ENCODE results near the gene CORO2B. TPM values are rescaled to one million over a fixed set of nuclear protein-coding genes. Genes with fewer than 3 reads are reported as not detected.
A peak's percentile ranks its signal among the peaks of the same experiment; 100 is the strongest.
"Not testable (repeated sequence)": the region's sequence is repeated elsewhere in the genome, so short reads cannot be mapped to it uniquely, and the experiment has no call there.

The CORO2B gene
- total RNA-seq, 1 experiment from 2014 or later, result 0.43 TPM

DNA sequence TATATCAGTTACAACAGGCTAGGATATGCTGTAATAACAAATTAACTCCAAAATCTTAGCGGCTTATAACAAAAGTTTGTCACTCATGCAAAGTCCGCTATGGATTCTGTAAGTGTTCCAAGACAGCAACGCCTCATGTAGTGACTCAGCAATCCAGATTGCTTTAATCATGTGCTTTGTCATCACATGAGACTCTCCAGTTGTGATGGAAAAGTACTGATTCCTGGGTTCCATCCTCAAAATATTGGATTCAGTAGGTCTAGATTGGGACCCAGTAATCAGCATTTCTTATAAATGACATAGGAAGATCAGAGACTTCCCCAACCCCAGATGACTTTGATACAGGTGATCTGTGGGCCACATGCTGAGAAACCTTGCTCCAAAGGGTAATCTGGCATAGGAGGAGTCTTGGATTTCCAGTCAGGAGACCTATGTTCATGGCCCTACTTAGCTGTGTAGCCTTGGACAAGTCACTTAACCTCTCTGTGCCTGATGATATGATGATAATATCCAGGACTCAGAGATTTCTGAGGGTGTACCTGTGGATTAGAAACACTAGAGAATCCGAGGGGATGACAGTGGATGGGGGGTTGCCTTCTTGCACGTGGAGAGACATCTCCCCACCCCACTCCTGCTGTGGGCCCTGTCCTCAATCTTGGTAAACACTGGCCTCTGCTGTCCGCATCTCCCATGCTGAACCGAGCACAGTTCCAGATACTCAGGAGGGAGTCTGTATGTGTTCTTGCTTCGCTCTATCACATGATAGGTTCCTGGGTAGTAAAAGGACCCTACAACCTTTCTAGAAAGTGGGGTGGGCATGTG lies 65.5 kb downstream of the CORO2B start:
- DNase-seq (ENCODE audit: low spot score), result peak; percentile 53

DNA sequence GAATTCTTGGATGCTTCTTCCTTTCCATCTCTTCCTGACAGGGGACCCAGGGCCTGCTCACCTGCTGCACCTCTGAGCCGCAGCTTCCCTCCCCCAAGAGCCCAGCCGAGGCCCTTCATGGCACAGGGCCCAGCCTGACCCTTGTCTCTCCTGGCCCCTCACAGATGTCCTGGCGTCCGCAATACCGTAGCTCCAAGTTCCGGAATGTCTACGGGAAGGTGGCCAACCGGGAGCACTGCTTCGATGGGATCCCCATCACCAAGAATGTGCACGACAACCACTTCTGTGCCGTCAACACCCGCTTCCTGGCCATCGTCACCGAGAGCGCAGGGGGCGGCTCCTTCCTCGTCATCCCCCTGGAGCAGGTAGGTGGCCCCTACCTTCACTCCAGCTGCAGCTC lies 66.2 kb downstream of the CORO2B start:
- no peak for DNase-seq (ENCODE audit: low spot score)

DNA sequence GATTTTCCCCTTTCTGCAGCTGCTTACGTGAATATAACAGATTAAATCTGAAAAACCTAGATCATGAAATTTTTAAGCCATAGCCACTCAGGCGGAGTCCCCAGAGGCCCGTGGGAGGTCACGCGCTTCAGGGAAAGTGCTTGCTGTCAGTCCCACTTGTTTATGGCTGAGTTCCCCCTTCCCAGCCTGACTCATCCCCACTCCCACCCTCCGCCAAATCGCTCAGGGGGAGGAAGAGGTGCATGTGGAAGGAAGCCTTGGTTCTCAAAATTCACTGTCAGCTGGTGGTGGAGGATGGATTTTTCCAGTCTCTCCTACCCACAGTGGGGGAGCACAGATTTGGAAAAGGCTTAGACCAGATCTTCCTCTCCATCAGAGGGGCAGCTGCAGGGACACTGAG lies 67.4 kb downstream of the CORO2B start:
- no peak for DNase-seq (ENCODE audit: low spot score)

DNA sequence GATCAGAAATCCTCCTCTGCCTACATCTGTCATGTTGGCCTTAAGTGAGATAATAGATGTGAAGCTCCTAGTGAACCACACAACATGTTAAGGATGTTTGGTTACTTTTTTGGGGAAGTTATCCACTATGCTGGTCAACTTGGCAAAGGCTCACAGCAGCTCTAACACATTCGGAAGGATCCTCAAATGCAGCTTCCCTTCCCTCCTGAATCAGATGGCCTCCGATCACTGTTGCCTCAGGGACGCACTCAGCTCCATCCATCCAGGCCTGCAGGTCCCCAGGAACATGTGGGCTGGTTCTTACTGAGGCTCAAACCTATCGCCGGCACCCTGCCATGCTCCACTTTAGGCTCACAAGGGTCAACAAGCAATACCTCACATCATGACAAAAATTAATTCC lies 67.9 kb downstream of the CORO2B start:
- no peak for DNase-seq (ENCODE audit: low spot score)

DNA sequence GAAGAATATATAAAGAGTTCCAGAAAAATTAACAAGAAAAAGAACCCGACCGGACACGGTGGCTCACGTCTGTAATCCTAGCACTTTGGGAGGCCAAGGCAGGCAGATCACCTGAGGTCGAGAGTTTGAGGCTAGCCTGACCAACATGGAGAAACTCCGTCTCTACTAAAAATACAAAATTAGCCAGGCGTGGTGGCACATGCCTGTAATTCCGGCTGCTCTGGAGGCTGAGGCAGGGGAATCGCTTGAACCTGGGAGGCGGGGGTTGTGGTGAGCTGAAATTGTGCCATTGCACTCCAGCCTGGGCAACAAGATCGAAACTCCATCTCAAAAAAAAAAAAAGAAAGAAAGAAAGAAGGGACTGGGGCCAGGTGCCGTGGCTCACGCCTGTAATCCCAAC lies 68.6 kb downstream of the CORO2B start:
- DNase-seq (ENCODE audit: low spot score), result not testable (repeated sequence)

DNA sequence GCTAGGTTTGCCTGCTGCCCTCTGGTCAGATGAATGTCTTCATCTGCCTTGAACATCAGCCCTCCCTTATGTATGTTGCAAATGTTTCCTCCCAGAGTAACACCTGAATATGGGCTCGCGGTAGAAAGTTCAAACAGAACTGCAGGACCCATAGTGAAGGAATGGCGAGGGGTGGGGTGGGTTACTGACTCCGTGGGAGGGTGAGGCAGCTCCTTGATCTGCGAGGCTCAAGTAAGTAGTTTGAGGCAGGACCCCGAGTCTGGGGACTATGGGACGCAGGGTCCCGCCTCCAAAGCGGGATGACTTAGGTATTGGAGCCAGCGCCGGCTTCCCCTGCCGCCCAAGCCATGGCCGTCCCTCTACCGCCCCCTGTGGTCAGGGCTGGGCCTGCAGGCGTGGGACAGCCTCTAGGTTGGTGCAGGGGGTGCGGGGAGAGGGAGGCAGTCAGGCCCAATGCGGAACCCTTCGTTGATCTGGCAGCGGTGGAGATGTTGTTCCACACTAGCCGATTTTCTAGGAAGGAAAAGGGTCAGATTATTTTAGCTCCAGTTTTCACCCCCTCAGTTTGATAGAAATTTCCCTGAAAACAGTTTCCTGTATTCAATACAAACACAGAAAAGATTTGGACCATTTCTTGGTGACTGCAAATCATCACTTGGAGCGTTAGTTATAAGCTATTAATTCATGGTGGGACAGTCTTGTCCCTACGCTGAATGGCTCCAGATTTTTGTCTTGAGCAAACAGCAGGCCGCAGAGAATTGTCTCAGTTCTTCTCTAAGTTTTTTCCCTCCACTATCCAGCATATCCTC lies 72.3 kb downstream of the CORO2B start:
- no peak for DNase-seq (ENCODE audit: low spot score)

DNA sequence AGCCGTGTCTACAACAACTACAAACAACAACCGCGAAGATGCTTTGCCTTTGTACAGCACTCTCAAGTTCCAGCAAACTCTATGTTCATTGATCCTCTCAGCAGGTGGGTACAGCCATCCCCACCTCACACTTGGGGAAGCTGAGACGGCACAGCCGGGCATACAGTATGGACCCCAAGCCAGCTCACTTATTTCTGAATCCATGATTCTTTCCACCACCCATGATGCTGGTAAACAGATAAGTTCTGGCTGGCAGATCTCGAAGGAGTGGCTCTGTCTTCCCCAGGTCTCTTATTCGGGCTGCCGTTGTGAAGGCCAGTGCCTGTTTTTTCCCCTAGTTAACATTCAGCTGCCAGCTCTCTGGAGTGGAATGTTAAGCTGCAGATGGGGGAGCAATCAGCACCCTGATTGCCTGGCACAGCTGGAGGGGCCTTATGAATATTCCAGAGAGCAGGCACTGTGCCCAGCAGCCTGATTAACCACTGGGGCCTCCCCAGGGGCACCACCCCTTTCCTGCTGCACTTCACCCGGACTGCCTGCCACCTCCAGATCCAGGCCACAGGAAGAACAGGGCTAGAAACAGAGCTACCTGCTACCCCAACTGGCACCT lies 73.2 kb downstream of the CORO2B start:
- peak; percentile 57 for DNase-seq (ENCODE audit: low spot score)

DNA sequence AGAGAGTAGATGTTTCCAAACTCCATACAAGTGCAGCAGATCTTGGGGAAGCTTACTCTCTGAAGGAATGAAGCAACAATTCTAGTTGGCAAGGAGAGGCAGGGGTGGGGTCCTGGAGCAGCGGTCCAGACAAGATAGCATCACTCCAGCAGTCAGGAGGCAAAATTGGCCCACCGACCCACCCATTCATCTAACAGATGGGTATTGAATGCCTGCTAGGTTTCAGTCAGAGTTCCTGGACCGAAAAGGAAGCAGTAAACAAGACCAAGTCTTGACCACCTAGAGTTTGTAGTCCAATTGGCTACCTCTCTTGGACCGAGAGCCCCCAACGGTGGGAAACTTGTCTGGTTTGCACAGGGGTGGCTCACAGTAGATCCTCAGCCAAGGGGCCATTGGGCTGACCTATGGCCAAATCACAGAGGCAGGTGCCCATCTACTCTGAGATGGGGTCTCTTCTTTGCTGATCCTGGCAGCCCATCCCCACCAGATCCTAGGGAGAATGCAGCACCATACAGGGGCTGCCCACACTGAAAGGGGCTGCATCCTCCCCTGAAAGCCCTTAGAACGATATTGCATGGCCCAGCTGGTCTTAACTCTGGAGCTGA lies 74.3 kb downstream of the CORO2B start:
- DNase-seq (ENCODE audit: low spot score), result no peak

DNA sequence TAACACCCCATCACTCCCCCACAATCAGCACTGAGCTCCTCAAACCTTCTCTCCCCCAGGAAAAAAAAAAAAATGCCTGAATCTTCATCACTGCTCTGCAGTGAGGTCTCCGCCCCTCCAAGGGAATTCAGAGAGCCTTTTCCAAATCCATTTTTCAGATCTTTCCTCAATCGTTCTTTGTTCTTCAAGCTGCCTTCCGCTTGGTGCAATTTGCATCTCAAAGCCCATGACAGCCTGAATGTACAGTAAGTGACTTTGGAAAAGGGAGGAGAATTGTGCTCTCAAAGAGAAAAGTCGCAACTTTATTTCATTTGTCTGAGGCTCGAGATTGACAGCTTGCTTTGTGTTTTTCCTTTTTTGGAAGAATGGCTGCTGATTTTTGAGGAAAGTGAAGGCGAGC lies 75.0 kb downstream of the CORO2B start:
- no peak for DNase-seq (ENCODE audit: low spot score)

DNA sequence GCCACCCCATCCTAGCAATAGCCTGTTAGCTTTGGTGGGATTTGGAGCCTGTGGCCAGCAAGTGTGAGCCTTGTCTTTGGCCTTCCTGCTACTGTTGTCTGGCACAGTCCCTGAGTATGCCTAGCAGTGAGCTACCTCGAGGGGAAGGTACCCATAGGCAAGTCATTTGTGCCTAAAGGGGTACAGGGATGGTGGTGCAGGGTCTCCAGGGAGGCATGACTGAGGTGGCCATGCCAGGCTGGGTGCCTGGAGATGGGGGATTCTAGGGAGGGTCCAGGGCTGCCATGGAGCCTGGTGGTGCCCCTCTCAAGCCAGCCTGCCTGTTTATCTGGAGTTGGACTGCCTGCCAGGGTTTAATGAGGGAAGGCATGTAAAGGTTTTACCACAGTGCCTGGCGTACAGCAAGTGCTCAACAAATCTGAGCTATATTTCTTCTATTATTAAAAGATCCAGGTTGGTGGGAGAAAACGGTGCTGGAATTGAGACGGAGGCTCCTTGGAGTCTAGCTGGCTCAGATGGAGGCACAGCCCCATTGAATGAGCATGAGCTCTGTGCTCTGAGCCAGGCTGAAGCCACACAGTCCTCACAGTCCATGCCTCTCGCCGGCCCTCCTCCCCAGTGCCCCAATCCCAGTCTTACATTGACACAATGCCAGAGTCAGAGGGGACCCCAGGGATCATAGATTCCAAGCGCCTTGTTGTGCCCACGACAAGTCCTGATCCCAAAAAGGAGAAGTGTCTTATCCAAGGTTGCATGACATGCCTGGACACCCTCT lies 76.2 kb downstream of the CORO2B start:
- DNase-seq (ENCODE audit: low spot score), result no peak

DNA sequence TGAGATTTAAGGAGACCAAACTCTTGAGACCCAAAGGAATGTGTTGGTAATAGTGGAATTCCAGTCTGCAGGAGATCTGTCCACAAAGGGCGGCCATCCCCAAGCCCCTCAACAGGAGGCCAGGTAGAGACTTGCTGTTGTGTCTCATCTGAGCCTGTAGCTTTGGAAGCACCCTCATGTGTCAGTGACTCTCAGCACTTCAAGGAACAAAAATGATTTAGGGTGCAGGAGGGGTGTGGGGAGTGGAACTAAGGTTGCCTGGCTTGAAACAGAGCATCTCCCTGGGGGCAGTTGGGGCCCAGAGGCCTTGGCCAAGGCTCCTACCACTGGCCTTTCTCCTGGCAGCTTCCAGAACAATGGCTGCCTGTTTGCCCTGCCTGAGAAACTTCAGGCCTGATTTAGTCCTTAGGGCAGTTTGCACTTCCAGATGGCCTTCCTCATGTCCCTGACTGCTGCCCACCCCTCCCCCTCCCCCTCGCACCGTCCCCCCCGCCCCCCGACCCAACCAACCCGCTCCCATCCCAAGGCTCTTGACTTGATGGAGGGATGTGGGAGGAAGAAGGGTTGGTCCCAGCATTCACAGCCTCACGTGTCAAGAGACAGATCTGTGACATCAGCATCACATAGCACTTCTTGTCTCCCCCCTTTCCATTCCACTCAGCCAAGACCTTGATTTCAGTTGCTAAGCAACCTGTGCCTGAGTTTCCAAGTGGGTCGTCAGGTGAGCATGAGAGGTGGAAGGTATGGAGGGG lies 77.1 kb downstream of the CORO2B start:
- DNase-seq (ENCODE audit: low spot score), result no peak

DNA sequence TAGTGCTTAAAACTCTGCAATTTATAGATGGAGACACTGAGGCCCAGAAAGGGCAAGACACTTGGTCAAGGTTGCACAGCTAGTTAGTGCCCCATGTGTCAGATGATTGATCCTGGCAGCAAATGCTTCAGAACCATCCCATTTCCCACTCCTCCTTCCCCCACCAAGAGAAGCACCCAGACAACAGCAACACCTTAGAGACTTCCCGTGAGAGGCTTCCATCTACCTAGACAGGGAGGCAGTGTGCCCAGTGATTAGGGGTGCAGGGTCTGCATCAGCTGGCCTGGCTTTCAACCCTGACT lies 77.6 kb downstream of the CORO2B start:
- DNase-seq (ENCODE audit: low spot score), result no peak

DNA sequence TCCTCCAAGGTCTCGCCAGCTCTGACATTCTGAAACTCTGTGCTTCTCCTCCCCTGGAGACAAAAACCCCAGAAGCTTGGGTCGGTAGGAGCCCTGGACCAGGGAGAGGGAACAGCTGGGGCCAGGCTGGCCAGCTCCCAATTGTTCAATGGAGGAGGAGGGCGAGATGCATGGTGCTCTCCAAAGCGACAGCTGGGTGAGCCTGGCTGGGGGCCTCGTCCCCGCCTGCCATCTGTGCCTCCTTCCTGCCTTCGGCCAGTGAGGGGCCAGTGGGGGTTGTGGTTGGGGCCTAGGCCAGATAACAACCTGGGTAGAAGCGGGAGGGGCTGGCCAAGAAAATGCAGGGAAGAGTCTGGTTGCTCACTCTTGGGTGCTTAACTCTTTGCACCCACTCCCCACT lies 79.4 kb downstream of the CORO2B start:
- no peak for DNase-seq (ENCODE audit: low spot score)

DNA sequence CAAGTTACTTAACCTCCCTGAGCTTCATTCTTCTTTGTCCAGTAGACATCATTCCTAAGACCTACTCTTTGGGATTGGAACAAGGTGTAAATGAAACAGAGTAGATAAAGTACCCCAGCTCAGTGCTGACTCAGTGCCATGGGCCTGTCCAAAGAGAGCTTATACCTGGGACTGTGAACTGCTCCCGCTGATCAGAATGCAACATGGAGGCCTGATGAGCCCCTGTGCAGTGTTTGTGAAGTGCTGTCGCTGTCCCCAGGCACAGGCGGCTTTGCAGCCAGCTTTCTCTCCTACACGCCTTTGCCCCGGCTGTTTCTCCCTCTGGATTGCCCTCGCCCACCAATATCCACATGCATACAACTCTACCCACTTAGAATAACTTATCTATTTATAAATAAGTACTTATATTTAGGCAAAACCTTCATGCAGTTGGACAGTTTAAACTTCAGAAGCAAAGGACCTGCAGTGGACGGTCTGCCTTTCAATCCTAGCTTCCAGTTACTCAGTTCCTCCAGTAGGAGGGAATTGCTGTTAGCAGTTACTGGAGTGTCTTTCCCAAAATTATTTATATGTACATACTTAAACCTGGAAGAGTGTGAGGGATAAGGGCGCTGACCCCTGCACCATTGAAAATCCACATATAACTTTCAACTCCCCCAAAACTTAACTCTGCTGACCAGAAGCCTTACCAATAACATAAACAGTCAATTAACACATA lies 80.0 kb downstream of the CORO2B start:
- no peak for DNase-seq (ENCODE audit: low spot score)

DNA sequence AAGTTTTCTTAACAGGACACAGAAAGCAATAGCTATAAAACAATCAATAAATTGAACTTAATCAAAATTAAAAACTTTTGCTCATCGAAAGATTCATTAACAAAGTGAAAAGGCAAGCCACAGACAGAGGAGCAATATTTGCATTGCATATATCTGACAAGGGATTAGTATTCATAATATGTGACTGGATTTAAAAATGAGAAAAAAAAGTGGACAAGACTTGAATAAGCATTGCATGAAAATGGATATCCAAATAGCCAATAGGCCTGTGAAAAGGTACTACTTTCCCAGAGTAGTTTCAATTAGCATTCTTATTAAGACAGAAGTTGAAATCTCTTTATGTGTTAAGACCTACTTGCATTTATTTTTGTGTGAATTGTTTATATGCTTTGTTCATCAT lies 84.7 kb downstream of the CORO2B start:
- DNase-seq (ENCODE audit: low spot score), result no peak

DNA sequence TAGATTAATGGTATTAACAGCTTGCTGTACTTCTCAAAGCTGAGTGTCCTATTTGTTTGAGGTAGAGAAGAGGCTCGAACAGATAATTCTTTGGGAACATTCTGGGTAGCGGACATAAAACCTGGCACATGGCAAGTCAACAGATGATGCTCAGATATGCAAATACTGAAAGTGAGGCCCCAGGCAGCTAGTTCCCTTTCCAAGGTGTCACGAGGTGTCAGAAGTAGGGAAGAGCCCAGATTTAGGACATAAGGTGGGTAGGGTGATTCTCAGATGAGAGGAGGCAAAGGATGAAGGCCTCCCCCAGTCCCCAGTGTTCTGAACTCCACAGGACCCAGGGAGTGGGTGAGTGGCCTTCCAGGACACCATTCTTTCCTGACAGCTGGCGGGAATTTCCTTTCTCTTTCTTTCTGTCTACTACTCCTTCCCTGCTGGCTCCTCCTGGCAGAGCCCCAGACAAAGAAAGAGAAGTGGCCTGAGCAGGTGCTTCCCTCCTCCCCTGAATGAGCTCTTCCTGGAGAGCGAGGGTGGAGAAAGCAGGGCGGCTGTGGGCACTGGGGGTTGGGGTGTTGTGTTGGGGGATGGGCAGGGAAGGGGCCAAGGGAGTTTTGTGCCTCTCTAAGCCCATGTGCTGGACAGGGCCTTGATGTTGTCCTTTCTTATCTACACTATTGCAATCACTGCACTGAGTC lies 87.5 kb downstream of the CORO2B start:
- no peak for DNase-seq (ENCODE audit: low spot score)

DNA sequence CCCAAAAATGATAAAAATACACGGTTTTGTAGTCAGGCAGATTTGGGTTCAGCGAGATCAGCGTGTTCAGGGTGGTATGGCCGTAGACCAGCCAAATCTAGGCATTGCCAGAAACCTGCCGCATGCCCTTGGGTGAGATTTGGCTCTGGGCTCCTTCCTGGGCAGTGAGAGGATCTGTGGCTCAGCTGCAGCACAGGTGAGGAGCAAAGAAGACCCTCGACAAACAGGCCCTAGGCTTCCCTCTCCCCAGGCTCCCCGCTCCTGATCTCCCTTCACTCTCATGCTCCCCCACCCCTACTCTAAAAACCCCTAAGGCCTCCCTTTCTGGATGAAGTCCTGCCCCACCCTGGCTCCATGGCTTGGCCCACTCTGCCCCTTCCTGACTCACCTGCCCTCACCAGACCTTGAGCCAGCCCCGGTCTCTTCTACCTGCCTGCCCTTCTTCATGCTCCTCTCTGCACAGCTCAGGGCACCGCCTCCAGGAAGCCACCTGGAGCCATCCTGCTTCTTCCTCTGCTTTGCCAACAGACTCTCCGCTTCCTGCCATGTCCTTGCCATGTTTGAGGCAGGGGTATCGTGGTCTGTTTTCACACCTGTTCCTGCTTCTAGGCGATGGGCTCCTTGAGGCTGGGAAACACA lies 88.1 kb downstream of the CORO2B start:
- DNase-seq (ENCODE audit: low spot score), result no peak

DNA sequence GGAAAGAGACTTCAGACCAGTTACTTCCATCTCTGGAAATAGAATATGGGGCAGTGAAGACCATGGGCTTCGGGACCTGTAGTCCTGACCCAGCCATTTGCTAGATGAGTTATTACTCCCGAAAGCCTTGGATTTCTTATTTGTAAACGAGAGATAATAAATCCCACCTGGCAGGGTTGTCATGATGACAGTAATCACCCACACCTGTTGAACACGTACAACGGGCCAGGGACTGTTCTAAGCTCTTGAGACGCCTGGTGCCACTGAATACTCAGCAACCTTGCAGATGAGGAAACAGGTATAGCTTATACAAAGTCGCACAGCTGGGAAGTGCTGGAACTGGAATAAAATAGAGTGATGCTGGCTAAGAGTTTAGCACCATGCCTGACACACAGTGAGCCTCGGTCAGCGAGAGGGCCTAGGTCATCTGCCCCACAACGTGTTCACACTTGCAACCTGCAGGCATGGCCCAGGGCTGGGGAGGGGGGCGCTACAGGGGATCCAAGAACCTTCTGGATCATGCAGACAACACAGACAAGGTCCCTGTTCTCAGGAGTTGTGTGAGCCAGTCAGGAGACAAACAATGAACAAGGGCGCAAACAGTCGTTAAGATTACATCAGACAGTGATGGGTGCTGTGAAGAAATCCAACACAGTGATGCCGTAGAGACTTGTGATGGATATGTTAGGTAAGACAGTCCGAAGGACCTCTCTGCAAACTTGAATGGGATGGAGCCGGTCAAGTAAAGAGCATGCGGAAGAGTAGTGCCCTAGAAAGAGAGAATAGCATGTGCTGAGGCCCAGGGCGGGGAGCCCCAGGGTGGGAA lies 89.2 kb downstream of the CORO2B start:
- no peak for DNase-seq (ENCODE audit: low spot score)
